Urinary bladder (tissue), 4 donors: Measurements from ENCODE around the gene PNMA6F. TPM values are rescaled to one million over a fixed set of nuclear protein-coding genes. Genes with fewer than 3 reads are reported as not detected.
"Not testable (repeated sequence)": the region's sequence is repeated elsewhere in the genome, so short reads cannot be mapped to it uniquely, and the experiment has no call there.

ENCODE experiments used
- DNase-seq: peaks from one replicate; pipeline ENCODE4 v3.0.0-alpha.2; 2015; ENCODE audit errors: extremely low spot score
- H3K27ac ChIP-seq: one replicate; pipeline ENCODE4 v1.5.1; 2013; ENCODE audit warnings: low read depth, mild to moderate bottlenecking, moderate library complexity
- H3K36me3 ChIP-seq: one replicate; pipeline ENCODE4 v1.6.1; 2013; ENCODE audit warnings: mild to moderate bottlenecking, moderate library complexity; ENCODE audit not compliant: insufficient read depth
- H3K4me1 ChIP-seq: one replicate; pipeline ENCODE4 v1.6.1; 2013; ENCODE audit warnings: mild to moderate bottlenecking, moderate library complexity; ENCODE audit not compliant: insufficient read depth
- H3K4me3 ChIP-seq: one replicate; pipeline ENCODE4 v1.5.1; 2013; ENCODE audit warnings: low read depth, low read length
- WGBS: extraction: QIAGEN DNeasy Blood & Tissue Kit; methylation state at CpG from one replicate; pipeline ENCODE4 v1.1.7; 2013; 5-methylcytosine and 5-hydroxymethylcytosine counted together
- polyA plus RNA-seq: library from polyadenylated mRNA; stranded (reverse); fragments of 200-250 nt; gene quantifications from one replicate; pipeline ENCODE4 v1.2.3, GENCODE V29; 2013
- small RNA-seq: library from RNA; depleted of rRNA; stranded (forward); fragments of <200 nt; gene quantifications from one replicate; pipeline ENCODE3, GENCODE V24; 2014
- total RNA-seq: library from RNA; depleted of rRNA; stranded (reverse); fragments of >200 nt; gene quantifications from one replicate; pipeline ENCODE4 v1.2.3, GENCODE V29; 2014
- donor health status: healthy with polysubstance abuse.
- donor health status: healthy.

Gene PNMA6F
- total and polyA plus RNA-seq, 2 donors: not detected

DNA sequence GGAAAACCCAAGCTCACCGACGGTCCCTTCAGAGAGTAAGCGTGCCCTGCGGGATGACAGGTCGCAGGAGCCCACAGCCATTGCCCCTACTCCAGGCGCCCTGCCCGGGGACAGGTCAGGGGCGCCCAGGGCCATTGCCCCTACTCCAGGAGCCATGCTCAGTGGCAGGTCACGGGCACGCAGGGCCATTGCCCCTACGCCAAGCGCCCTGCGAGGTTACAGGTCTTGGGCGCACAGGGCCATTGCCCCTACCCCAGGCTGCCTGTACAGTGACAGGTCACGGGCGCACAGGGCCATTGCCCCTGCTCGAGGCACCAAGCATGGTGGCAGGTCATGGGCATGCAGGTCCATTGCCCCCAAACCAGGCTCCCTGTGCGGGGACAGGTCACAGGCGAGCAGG is 49.5 kb downstream of the PNMA6F start:
- not testable (repeated sequence) for H3K4me3 ChIP-seq, H3K27ac ChIP-seq, H3K4me1 ChIP-seq, DNase-seq, H3K36me3 ChIP-seq
- 97% methylated on average over 6 of the region's 19 CpGs for WGBS

Small RNA genes lying within 50 kb of the gene (small RNA-seq; reads per million reads assigned to genes)
- gene AC152007.1: not detected

Other genes starting within 250 kb of the PNMA6F start
- 1.7 TPM for gene PNMA6A, start 249.3 kb downstream of the PNMA6F start, total RNA-seq
- gene PNMA6A, start 249.3 kb downstream of the PNMA6F start, polyA plus RNA-seq: 0.72 TPM
- gene MAGEA1, start 142.5 kb downstream of the PNMA6F start, total RNA-seq: not detected
- gene MAGEA1, start 142.5 kb downstream of the PNMA6F start, polyA plus RNA-seq: not detected
- gene ZNF275, start 12.4 kb upstream of the PNMA6F start, total RNA-seq: 9.7 TPM
- gene ZNF275, start 12.4 kb upstream of the PNMA6F start, polyA plus RNA-seq: 7.6 TPM
- not detected for gene PNMA6E, start 79.6 kb upstream of the PNMA6F start, total RNA-seq
- not detected for gene PNMA6E, start 79.6 kb upstream of the PNMA6F start, polyA plus RNA-seq
- gene ZFP92, start 89.7 kb upstream of the PNMA6F start, total RNA-seq: 0.69 TPM
- 0.41 TPM for gene ZFP92, start 89.7 kb upstream of the PNMA6F start, polyA plus RNA-seq
- gene TREX2, start 124.3 kb upstream of the PNMA6F start, total RNA-seq: 0.21 TPM
- gene TREX2, start 124.3 kb upstream of the PNMA6F start, polyA plus RNA-seq: 0.49 TPM
- gene HAUS7, start 148.8 kb upstream of the PNMA6F start, total RNA-seq: 17.1 TPM
- gene HAUS7, start 148.8 kb upstream of the PNMA6F start, polyA plus RNA-seq: 26.6 TPM
- gene BGN, start 173.2 kb upstream of the PNMA6F start, total RNA-seq: 57.7 TPM
- gene BGN, start 173.2 kb upstream of the PNMA6F start, polyA plus RNA-seq: 189 TPM
- 0.69 TPM for gene ATP2B3, start 195.9 kb upstream of the PNMA6F start, total RNA-seq
- 0.10 TPM for gene ATP2B3, start 195.9 kb upstream of the PNMA6F start, polyA plus RNA-seq